HEK293 (cell line): ENCODE measurements around the gene TEP1.
A peak's percentile ranks its signal among the peaks of the same experiment; 100 is the strongest.

Experiments
- CTCF ChIA-PET: fragments of 350-600 bp; formaldehyde crosslinking; extraction: SDS; loops from one replicate; lab custom pipeline; 2021; ENCODE audit warnings: antibody characterized with exemption; lab: Yijun Ruan, JAX
- POLR2A ChIA-PET: fragments of 300-600 bp; formaldehyde crosslinking; extraction: SDS; loops from one replicate; lab custom pipeline; 2020; ENCODE audit warnings: antibody characterized with exemption, inconsistent platforms; lab: Yijun Ruan, JAX
- H3K27ac ChIP-seq: fragments of 200-500 bp; sonication (Bioruptor generic); 2 replicates; pipeline ENCODE4 v1.5.1; 2014; ENCODE audit warnings: low read depth, low read length, control low read depth, inconsistent platforms; ENCODE audit errors: extremely low read depth
- H3K36me3 ChIP-seq, 2 experiments: fragments of 200-500 bp in 1 of 2; sonication (Bioruptor generic) in 1 of 2; 1 replicate in 1 of 2; 2 replicates in 1 of 2; pipeline ENCODE4 v1.5.1; 2014 to 2017; ENCODE audit warnings: inconsistent platforms in 2 of 2, low read length in 2 of 2; ENCODE audit not compliant: control insufficient read depth in 2 of 2, insufficient read depth in 1 of 2
- H3K4me1 ChIP-seq: fragments of 200-500 bp; sonication (Bioruptor generic); 2 replicates; pipeline ENCODE4 v1.5.1; 2014; ENCODE audit warnings: mild to moderate bottlenecking, low read length, inconsistent platforms; ENCODE audit not compliant: control insufficient read depth, insufficient read depth
- H3K4me3 ChIP-seq: 2 replicates; pipeline ENCODE4 v1.5.1; 2011; ENCODE audit warnings: low read depth, mild to moderate bottlenecking, control low read depth, low read length, moderate library complexity
- H3K9me3 ChIP-seq: fragments of 200-500 bp; sonication (Bioruptor generic); 2 replicates; pipeline ENCODE4 v1.5.1; 2014; ENCODE audit warnings: low read depth, low read length, inconsistent platforms; ENCODE audit not compliant: control insufficient read depth, insufficient read depth
- BCL11B ChIP-seq: fragments of 450-650 bp; formaldehyde crosslinking; IDR thresholded peaks from 2 replicates; pipeline ENCODE4 v1.5.1; 2016; ENCODE audit warnings: low read depth, missing biosample characterization, missing genetic modification characterization
- GLIS1 ChIP-seq: fragments of 450-650 bp; formaldehyde crosslinking; IDR thresholded peaks from 2 replicates; pipeline ENCODE4 v1.5.1; 2016; ENCODE audit warnings: missing biosample characterization, missing genetic modification characterization
- PATZ1 ChIP-seq: fragments of 450-650 bp; formaldehyde crosslinking; IDR thresholded peaks from 2 replicates; pipeline ENCODE4 v1.5.1; 2016; ENCODE audit warnings: missing biosample characterization, missing genetic modification characterization
- SP2 ChIP-seq: fragments of 450-650 bp; formaldehyde crosslinking; IDR thresholded peaks from 2 replicates; pipeline ENCODE4 v1.5.1; 2016; ENCODE audit warnings: missing biosample characterization, missing genetic modification characterization
- SP7 ChIP-seq: fragments of 450-650 bp; formaldehyde crosslinking; IDR thresholded peaks from 2 replicates; pipeline ENCODE4 v1.5.1; 2016; ENCODE audit warnings: missing biosample characterization, missing genetic modification characterization
- TCF7L2 ChIP-seq: IDR thresholded peaks from 2 replicates; pipeline ENCODE4 v1.6.1; 2011; ENCODE audit warnings: low read depth, mild to moderate bottlenecking, inconsistent platforms, low read length, moderate library complexity, borderline replicate concordance
- ZBTB17 ChIP-seq: fragments of 450-650 bp; formaldehyde crosslinking; IDR thresholded peaks from 2 replicates; pipeline ENCODE4 v1.5.1; 2016; ENCODE audit warnings: missing biosample characterization, missing genetic modification characterization
- ZNF133 ChIP-seq: fragments of 450-650 bp; formaldehyde crosslinking; IDR thresholded peaks from 2 replicates; pipeline ENCODE4 v1.5.1; 2016; ENCODE audit warnings: missing biosample characterization, missing genetic modification characterization
- ZNF184 ChIP-seq: fragments of 450-650 bp; IDR thresholded peaks from 2 replicates; pipeline ENCODE4 v1.5.1; 2018; ENCODE audit warnings: missing biosample characterization, mild to moderate bottlenecking, missing genetic modification characterization
- ZNF302 ChIP-seq: fragments of 450-650 bp; formaldehyde crosslinking; IDR thresholded peaks from 2 replicates; pipeline ENCODE4 v1.5.1; 2016; ENCODE audit warnings: missing biosample characterization, missing genetic modification characterization, low read depth
- ZNF473 ChIP-seq: fragments of 450-650 bp; formaldehyde crosslinking; IDR thresholded peaks from 2 replicates; pipeline ENCODE4 v1.5.1; 2017; ENCODE audit warnings: missing biosample characterization, missing genetic modification characterization
- ZNF501 ChIP-seq: fragments of 450-650 bp; formaldehyde crosslinking; IDR thresholded peaks from 2 replicates; pipeline ENCODE4 v1.5.1; 2016; ENCODE audit warnings: missing biosample characterization, missing genetic modification characterization
- ZNF510 ChIP-seq: fragments of 450-650 bp; formaldehyde crosslinking; IDR thresholded peaks from 2 replicates; pipeline ENCODE4 v1.5.1; 2018; ENCODE audit warnings: mild to moderate bottlenecking, missing genetic modification characterization, missing biosample characterization; ENCODE audit not compliant: insufficient replicate concordance
- ZNF664 ChIP-seq: fragments of 450-650 bp; formaldehyde crosslinking; IDR thresholded peaks from 2 replicates; pipeline ENCODE4 v1.5.1; 2016; ENCODE audit warnings: missing biosample characterization, missing genetic modification characterization
- ZXDB ChIP-seq: fragments of 450-650 bp; formaldehyde crosslinking; IDR thresholded peaks from 2 replicates; pipeline ENCODE4 v1.5.1; 2016; ENCODE audit warnings: missing biosample characterization, missing genetic modification characterization
- TF ChIP-seq, protein P1 (sequence below): fragments of 450-650 bp; formaldehyde crosslinking; IDR thresholded peaks from 2 replicates; pipeline ENCODE4 v1.5.1; 2016; ENCODE audit warnings: missing biosample characterization, missing genetic modification characterization
- TF ChIP-seq, protein P2 (sequence below): IDR thresholded peaks from 2 replicates; pipeline ENCODE4 v1.6.1; 2011; ENCODE audit warnings: mild to moderate bottlenecking, low read depth, low read length, borderline replicate concordance

TEP1 gene

DNA sequence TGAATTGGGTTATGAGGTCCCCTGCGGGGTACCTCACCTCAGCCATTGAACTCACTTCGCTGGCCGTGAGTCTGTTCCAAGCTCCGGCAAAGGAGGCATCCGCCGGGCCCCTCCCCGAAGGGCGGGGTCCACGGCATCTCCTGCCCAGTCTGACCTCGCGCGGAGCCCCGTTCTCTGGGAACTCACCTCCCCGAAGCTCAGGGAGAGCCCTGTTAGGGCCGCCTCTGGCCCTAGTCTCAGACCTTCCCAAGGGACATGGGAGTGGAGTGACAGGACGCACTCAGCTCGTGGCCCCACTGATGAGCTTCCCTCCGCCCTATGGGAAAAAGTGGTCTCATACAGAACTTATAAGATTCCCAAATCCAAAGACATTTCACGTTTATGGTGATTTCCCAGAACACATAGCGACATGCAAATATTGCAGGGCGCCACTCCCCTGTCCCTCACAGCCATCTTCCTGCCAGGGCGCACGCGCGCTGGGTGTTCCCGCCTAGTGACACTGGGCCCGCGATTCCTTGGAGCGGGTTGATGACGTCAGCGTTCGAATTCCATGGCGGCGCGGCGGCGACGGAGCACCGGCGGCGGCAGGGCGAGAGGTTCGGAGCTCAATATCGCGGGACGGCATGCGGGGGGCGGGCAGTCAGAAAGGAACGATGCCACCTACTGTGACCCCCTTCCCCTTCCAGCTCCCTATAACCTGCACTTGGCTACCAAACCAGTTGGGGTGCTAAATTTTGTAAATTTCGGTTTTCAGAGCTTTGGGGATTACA, 70.0 kb downstream of the TEP1 start, which contains the start of gene PARP2 (continued):
- TF ChIP-seq SP2 (tag by site-specific recombination) (peak; percentile 77), PATZ1 (tag by site-specific recombination) (peak; percentile 88), BCL11B (tag by site-specific recombination) (peak; percentile 99), GLIS1 (tag by site-specific recombination) (peak; percentile 88; the same call in 1 of the 2 replicates), ZNF473 (no peak), ZXDB (tag by site-specific recombination) (peak; percentile 62), ZNF302 (tag by site-specific recombination) (no peak), ZBTB17 (peak; percentile 71), TCF7L2 (no peak), SP7 (peak; percentile 73), ZNF501 (tag by site-specific recombination) (no peak; the same call in 1 of the 2 replicates)
- TF ChIP-seq, protein P1, sequence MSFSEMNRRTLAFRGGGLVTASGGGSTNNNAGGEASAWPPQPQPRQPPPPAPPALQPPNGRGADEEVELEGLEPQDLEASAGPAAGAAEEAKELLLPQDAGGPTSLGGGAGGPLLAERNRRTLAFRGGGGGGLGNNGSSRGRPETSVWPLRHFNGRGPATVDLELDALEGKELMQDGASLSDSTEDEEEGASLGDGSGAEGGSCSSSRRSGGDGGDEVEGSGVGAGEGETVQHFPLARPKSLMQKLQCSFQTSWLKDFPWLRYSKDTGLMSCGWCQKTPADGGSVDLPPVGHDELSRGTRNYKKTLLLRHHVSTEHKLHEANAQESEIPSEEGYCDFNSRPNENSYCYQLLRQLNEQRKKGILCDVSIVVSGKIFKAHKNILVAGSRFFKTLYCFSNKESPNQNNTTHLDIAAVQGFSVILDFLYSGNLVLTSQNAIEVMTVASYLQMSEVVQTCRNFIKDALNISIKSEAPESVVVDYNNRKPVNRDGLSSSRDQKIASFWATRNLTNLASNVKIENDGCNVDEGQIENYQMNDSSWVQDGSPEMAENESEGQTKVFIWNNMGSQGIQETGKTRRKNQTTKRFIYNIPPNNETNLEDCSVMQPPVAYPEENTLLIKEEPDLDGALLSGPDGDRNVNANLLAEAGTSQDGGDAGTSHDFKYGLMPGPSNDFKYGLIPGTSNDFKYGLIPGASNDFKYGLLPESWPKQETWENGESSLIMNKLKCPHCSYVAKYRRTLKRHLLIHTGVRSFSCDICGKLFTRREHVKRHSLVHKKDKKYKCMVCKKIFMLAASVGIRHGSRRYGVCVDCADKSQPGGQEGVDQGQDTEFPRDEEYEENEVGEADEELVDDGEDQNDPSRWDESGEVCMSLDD (tag by site-specific recombination) = peak; percentile 98
- TF ChIP-seq, protein P2, sequence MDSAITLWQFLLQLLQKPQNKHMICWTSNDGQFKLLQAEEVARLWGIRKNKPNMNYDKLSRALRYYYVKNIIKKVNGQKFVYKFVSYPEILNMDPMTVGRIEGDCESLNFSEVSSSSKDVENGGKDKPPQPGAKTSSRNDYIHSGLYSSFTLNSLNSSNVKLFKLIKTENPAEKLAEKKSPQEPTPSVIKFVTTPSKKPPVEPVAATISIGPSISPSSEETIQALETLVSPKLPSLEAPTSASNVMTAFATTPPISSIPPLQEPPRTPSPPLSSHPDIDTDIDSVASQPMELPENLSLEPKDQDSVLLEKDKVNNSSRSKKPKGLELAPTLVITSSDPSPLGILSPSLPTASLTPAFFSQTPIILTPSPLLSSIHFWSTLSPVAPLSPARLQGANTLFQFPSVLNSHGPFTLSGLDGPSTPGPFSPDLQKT = no peak

- ChIA-PET POLR2A (interaction anchor here (0.6 to 3.4 kb wide), 8 partner anchors 9 to 341 kb away, joined by 3 to 57 read pairs (median 16); partner anchors contain the start of genes CCNB1IP1, PIP4P1, PNP and TEP1), CTCF (interaction anchor here (0.6 to 6.4 kb wide), 4 partner anchors 10 to 1511 kb away, joined by 3 to 67 read pairs (median 4); partner anchors contain the start of gene TTC5)
- Histone ChIP-seq H3K4me3 (peak overlapping the region; percentile 78), H3K9me3 (no peaks in the 10 kb centered on the region), H3K4me1 (0 out of 2 replicates have a peak, but pooled peaks cover 4% of the 10 kb centered on the region), H3K27ac (no peak overlapping the region; the same call in 1 of the 2 replicates), H3K36me3 (peaks cover 14 to 18% of the 10 kb centered on the region in 2 experiments)
- TF ChIP-seq ZNF133 (tag by site-specific recombination) = no peak
- no peak for TF ChIP-seq ZNF510 (tag by site-specific recombination)
- TF ChIP-seq ZNF184 (tag by site-specific recombination) = no peak
- peak; percentile 82 for TF ChIP-seq ZNF664 (tag by site-specific recombination)
Measured at GRCh38 chr14:20341646-20342045, 71.7 kb downstream of the TEP1 start.
